Mesodermal cell (in vitro differentiated cells): ENCODE data around the gene KAZN.

Experiments
- H3K27ac ChIP-seq: 2 replicates; pipeline ENCODE4 v1.7.0; 2013; ENCODE audit warnings: mild to moderate bottlenecking, low read depth, low read length, moderate library complexity; ENCODE audit not compliant: severe bottlenecking
- H3K36me3 ChIP-seq: 2 replicates; pipeline ENCODE4 v1.7.1; 2013; ENCODE audit warnings: mild to moderate bottlenecking, low read length, moderate library complexity; ENCODE audit not compliant: control insufficient read depth, insufficient read depth
- H3K4me1 ChIP-seq: one replicate; pipeline ENCODE4 v1.7.1; 2013; ENCODE audit warnings: mild to moderate bottlenecking, low read length; ENCODE audit not compliant: insufficient read depth, control insufficient read depth, poor library complexity, severe bottlenecking
- H3K4me3 ChIP-seq: 2 replicates; pipeline ENCODE4 v1.7.0; 2013; ENCODE audit warnings: low read length, control low read depth, mild to moderate bottlenecking; ENCODE audit not compliant: insufficient read depth, poor library complexity, severe bottlenecking; ENCODE audit errors: extremely low read depth
- H3K9me3 ChIP-seq: 2 replicates; pipeline ENCODE4 v1.7.1; 2013; ENCODE audit warnings: mild to moderate bottlenecking, low read length, moderate library complexity; ENCODE audit not compliant: control insufficient read depth
- WGBS, 2 experiments: methylation state at CpG; one replicate each; pipeline ENCODE4 v1.1.5; 2013; ENCODE audit warnings: missing lambda C conversion rate in 2 of 2; ENCODE audit not compliant: insufficient coverage in 2 of 2; 5-methylcytosine and 5-hydroxymethylcytosine counted together

KAZN gene

GRCh38 chr1:14656384-14656937, 58.0 kb downstream of the KAZN start:
- WGBS, 2 experiments: 83 to 87% methylated on average over 7 to 13 of the region's 13 CpGs
- no peak overlapping the region for H3K27ac ChIP-seq
- H3K4me3 ChIP-seq: no peak overlapping the region
- peaks cover 2% of the 10 kb centered on the region for H3K4me1 ChIP-seq
- H3K9me3 ChIP-seq: no peaks in the 10 kb centered on the region
- H3K36me3 ChIP-seq: no peaks in the 10 kb centered on the region

- Histone ChIP-seq H3K36me3 (no peaks in the 10 kb centered on the region), H3K27ac (no peak overlapping the region), H3K4me1 (no peaks in the 10 kb centered on the region), H3K9me3 (no peaks in the 10 kb centered on the region), H3K4me3 (no peak overlapping the region)
- WGBS, 2 experiments: 83% methylated on average over 5 of the region's 6 CpGs
Measured at GRCh38 chr1:14658642-14659041, 60.2 kb downstream of the KAZN start.

DNA sequence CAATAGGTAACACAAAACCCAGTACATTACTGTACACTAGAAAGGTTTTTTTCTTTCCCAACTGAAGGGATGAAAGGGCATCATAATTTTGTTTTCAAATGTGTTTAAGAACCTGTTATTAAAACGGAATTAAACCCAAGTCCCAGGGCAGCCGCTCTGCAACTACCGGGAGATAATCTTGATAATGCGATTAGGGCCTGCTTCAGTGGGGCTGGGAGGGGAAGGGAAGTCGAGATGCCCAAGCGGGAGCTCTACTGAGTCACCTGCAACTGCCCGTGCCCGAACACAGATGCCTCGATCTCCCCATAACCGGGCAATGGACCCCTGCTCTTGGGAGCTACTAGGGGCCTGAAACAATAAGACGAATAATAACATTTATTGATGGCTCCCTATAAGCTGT, 61.4 kb downstream of the KAZN start:
- Histone ChIP-seq H3K27ac (no peak overlapping the region), H3K4me3 (no peak overlapping the region), H3K4me1 (no peaks in the 10 kb centered on the region), H3K9me3 (no peaks in the 10 kb centered on the region), H3K36me3 (no peaks in the 10 kb centered on the region)
- 87% methylated on average over 10 of the region's 11 CpGs for WGBS, 2 experiments

- Histone ChIP-seq H3K27ac (no peak overlapping the region), H3K9me3 (no peaks in the 10 kb centered on the region), H3K4me1 (no peaks in the 10 kb centered on the region), H3K36me3 (no peaks in the 10 kb centered on the region), H3K4me3 (no peak overlapping the region)
- WGBS, 2 experiments: 91 to 100% methylated on average over 2 to 5 of the region's 8 CpGs
Measured at GRCh38 chr1:14660801-14661200, 62.3 kb downstream of the KAZN start.

- Histone ChIP-seq H3K27ac (no peak overlapping the region), H3K36me3 (no peaks in the 10 kb centered on the region), H3K4me3 (no peak overlapping the region), H3K4me1 (no peaks in the 10 kb centered on the region), H3K9me3 (no peaks in the 10 kb centered on the region)
- WGBS, 2 experiments: 83 to 89% methylated on average over 1 of the region's 2 CpGs
Measured at GRCh38 chr1:14661222-14661621, 62.7 kb downstream of the KAZN start.

DNA sequence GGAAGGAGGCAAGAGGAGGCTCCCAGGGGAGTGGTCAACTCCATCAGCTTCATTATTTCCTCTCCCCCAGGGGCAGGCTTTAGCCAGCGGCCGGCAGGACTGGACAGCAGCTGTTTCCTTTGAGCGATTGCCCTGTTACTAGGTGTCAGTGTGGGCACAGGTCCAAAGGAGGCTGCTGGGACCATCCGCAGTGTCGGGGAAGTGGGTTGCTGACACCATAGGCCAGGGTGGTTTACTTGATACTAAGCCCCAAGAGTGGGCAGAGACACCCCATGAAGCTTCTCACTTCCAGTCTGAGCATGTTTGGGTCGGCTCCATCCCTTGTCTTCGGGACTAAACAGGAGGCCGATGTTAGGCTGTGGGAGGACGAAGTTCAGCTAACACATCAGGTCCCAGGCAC, 63.6 kb downstream of the KAZN start:
- H3K27ac ChIP-seq: no peak overlapping the region
- H3K36me3 ChIP-seq: no peaks in the 10 kb centered on the region
- WGBS, 2 experiments: 91 to 94% methylated on average over 3 to 4 of the region's 9 CpGs
- H3K9me3 ChIP-seq: no peaks in the 10 kb centered on the region
- no peaks in the 10 kb centered on the region for H3K4me1 ChIP-seq
- H3K4me3 ChIP-seq: no peak overlapping the region

DNA sequence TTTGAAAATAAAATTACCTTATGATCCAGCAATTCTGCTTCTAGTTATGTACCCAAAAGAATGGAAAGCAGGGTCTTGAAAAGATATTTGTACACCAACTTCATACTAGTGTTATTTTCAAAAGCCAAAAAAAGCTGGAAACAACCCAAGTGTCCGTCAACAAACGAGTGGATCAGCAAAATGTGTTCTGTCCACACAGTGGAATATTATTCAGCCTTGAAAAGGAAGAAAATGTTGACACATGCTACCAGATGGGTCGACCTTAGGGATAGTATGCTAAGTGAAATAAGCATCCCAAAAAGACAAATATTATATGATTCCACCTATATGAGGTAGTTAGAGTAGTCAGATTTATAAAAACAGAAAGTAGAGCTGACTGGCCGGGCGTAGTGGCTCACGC, 65.3 kb downstream of the KAZN start:
- WGBS, 2 experiments: 90 to 96% methylated on average over 3 to 5 of the region's 6 CpGs
- H3K4me3 ChIP-seq: no peak overlapping the region
- H3K9me3 ChIP-seq: no peaks in the 10 kb centered on the region
- H3K36me3 ChIP-seq: no peaks in the 10 kb centered on the region
- H3K27ac ChIP-seq: no peak overlapping the region
- no peaks in the 10 kb centered on the region for H3K4me1 ChIP-seq

DNA sequence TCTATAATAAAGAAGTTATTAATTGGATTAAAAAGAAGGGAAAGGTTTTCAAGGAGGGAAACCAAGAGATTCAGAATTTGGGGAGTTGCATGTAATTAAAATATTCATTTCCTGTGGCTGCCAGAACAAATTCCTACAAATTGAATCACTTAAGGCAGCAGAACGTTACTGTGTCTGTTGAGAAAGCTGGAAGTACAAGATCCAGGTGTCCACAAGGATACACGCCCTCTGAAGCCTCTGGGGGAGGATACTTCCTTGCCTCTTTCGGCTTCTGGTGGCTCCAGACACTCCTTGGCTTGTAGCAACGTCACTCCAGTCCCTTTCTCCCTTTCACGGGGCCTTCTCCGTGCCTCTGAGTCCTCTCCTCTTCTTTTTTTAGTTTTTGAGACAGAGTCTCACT, 67.9 kb downstream of the KAZN start:
- 87 to 88% methylated on average over 6 of the region's 6 CpGs for whole genome bisulfite sequencing, 2 experiments
- Histone ChIP-seq H3K4me1 (no peaks in the 10 kb centered on the region), H3K36me3 (no peaks in the 10 kb centered on the region)

GRCh38 chr1:14666962-14667650, 68.6 kb downstream of the KAZN start:
- H3K9me3 ChIP-seq: no peaks in the 10 kb centered on the region
- no peaks in the 10 kb centered on the region for H3K36me3 ChIP-seq
- 98% methylated on average over 11 to 13 of the region's 15 CpGs for WGBS, 2 experiments
- no peaks in the 10 kb centered on the region for H3K4me1 ChIP-seq
- no peak overlapping the region for H3K27ac ChIP-seq
- no peak overlapping the region for H3K4me3 ChIP-seq

More for the DNA sequence above, 67.9 kb downstream of the KAZN start:
- Histone ChIP-seq H3K27ac (no peak overlapping the region), H3K9me3 (no peaks in the 10 kb centered on the region), H3K4me3 (no peak overlapping the region)

- Histone ChIP-seq H3K27ac (no peak overlapping the region), H3K4me3 (no peak overlapping the region), H3K36me3 (no peaks in the 10 kb centered on the region), H3K4me1 (no peaks in the 10 kb centered on the region), H3K9me3 (no peaks in the 10 kb centered on the region)
- WGBS, 2 experiments: 80 to 97% methylated on average over 1 to 3 of the region's 4 CpGs
Measured at GRCh38 chr1:14667651-14667984, 69.1 kb downstream of the KAZN start.

- Histone ChIP-seq H3K4me3 (no peak overlapping the region), H3K36me3 (no peaks in the 10 kb centered on the region), H3K9me3 (no peaks in the 10 kb centered on the region), H3K27ac (no peak overlapping the region), H3K4me1 (no peaks in the 10 kb centered on the region)
- WGBS, 2 experiments: 56 to 70% methylated on average over 4 to 6 of the region's 8 CpGs
Measured at GRCh38 chr1:14668538-14668937, 70.1 kb downstream of the KAZN start.
